ENCODE data around the gene MR1.
A peak's percentile ranks its signal among the peaks of the same experiment; 100 is the strongest.

The MR1 gene

DNA sequence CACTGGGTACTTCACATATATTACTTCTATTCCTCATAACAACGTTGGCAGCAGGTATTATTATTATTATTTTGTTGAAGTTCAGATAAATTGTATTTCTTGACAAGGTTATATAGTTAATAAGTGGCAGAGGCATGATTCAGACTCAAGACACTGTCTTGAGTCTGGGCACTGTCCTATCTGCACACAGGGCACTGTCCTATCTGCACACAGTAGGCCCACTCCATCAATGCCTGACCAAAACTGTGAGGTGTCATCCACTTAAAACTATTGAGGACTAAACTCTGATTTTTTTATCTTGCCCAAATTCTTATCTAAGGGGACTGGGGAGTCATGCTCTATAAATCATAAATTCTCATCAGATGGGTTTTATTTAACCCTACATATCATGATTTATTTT is 30.9 kb downstream of the MR1 start:
- DNase-seq = no peak

DNA sequence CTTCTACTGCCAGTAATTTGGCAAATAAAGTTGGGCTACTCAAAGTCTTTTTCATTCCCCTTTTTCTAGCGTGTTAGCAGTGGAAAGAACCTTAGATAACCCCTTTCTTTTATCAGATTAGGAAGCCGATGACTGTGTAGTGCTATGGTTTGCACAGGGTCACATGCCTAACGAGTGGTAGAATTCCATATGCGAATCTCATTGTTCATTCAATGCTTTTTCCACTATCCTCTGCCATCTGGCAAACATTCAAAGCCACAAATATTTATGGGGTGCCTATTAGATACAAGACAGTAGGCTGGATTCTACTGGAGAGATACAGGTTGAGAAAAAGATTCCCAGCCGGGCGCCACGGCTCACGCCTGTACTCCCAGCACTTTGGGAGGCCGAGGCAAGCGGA is 39.9 kb downstream of the MR1 start:
- no peak for DNase-seq

DNA sequence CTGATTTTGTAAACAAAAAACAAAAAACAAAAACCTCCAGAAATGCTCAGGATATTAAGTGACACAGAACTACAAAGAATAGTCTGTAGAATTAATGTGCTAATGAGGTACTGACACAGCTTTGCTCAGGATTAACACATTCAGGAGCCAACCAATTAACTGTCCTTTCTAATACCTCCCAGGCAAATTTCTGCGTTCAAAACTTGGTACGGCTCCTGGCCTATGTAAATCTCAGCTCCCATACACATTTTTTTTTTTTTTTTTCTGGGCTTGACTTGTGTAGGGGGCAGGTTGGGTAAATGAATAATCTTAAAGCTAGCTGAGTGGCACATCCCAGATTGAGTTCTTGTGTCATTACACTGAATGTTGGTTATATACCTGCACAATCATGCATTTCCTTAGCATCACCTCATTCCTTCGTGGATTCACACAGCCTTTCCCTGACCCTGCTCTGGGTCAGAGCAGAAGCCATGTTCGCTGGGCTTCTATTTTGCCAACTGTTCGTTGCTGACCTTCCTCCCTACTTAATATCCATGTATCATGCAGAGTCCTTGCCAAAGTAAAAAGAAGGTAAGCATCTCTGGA is 42.1 kb downstream of the MR1 start:
- DNase-seq = no peak

GRCh38 chr1:181076852-181077251 is 43.1 kb downstream of the MR1 start:
- DNase-seq = no peak

- DNase-seq = no peak
Measured at GRCh38 chr1:181077576-181078242, 43.9 kb downstream of the MR1 start.

GRCh38 chr1:181079382-181079781 is 45.6 kb downstream of the MR1 start:
- DNase-seq = no peak

DNA sequence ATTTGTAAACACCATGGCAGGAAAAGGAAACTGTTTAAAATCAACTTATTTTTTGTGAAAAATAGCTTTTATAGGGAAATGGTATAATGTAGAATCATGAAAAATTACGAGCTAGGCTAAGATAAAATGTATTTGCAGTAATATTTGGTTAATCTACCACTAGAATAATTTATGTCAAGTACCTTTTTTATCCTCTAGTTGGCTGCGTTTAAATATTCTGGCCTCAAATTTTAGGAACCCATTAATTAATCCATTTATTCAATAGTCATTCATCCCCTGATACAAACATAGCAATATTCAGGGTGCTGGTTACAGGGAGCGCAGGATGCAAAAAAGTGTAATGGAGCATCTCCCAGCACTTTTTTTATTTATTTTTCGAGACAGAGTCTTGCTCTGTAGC is 46.1 kb downstream of the MR1 start:
- no peak for DNase-seq

- DNase-seq = no peak
Measured at GRCh38 chr1:181080556-181080955, 46.8 kb downstream of the MR1 start.

DNA sequence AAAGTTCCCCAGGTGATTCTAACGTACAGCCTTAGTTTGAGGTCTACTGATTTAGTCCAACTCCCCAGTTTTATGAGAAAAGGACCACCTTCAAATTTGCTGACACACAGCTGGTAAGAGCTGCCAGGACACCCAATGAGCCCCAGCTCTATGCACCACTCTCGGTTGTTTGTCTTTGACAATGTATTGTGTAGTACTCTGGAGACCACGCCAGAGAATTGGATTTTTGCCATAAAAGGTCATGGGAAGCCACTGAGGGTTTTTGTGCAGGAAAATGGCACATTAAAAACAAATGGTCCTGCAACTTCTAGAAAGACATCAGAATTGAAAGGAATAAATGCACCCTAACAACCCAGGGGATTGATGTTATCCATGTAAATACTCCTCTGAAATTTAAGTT is 47.6 kb downstream of the MR1 start:
- DNase-seq = no peak

DNA sequence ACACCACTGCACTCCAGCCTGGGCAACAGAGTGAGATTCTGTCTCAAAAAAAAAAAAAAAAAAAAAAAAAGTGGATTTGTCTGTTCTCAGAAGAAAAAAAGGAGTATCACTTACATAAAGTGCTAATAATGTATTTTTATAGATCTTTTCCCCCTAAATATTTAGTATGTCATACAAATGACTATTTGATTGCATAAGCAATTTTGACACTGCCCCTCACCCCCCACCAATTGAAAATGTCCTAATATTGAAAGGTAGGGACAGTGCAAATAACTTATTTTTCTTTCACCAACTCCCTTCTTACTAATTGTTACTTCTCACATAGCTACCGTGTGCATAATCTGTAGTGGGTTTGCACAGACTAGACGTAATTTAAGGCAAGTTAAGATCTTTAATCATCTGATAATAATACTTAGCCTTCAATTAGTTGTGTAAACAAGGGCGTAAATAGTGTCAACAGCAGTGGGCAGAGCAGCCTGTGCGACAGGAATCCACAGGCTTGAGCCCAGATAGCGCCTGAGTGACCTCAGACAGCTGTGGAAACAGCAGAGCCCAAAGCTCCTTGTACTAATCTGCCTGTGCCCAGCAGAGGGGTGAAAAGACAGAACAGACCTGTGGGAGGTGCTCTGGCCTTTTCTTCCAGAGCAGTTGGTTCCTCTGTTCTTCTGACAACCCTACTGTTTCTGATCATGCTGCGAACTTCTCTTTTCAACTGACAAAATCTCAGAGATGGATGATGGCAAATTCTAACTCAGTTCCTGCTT is 50.2 kb downstream of the MR1 start:
- DNase-seq = no peak

DNA sequence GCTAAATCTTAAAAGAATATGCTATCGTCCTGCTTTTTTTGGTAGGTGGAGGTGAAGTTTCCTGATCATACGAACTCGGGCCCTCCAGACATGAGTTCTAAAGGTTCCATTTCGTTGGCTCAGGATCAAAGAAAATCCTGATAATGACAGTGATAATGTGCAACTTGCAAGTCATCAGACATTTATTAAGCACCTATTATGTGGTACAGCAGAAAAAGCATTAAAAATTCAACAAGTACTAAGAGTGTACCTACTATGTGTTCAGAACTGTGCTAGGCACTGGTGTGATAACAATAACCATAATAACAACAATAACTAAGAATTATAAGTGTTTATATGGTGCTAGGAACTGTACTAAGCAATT is 50.8 kb downstream of the MR1 start:
- no peak for DNase-seq

- no peak for DNase-seq
Measured at GRCh38 chr1:181086091-181086490, 52.3 kb downstream of the MR1 start.

- no peak for DNase-seq
Measured at GRCh38 chr1:181086926-181087325, 53.1 kb downstream of the MR1 start.

- DNase-seq = no peak
Measured at GRCh38 chr1:181087400-181087901, 53.7 kb downstream of the MR1 start.

GRCh38 chr1:181088079-181089016 is 54.6 kb downstream of the MR1 start, which contains the start of gene IER5:
Gene IER5 (plus strand): TSS chr1:181088700. CDS start chr1:181088903, 203 bp downstream.
- peak; percentile 93 to 96 for DNase-seq

- DNase-seq = peak in 1 of 2 donors; percentile 30
Measured at GRCh38 chr1:181089017-181089675, 55.4 kb downstream of the MR1 start.

GRCh38 chr1:181089676-181090544 is 56.1 kb downstream of the MR1 start:
- peak; percentile 54 to 69 for DNase-seq

DNA sequence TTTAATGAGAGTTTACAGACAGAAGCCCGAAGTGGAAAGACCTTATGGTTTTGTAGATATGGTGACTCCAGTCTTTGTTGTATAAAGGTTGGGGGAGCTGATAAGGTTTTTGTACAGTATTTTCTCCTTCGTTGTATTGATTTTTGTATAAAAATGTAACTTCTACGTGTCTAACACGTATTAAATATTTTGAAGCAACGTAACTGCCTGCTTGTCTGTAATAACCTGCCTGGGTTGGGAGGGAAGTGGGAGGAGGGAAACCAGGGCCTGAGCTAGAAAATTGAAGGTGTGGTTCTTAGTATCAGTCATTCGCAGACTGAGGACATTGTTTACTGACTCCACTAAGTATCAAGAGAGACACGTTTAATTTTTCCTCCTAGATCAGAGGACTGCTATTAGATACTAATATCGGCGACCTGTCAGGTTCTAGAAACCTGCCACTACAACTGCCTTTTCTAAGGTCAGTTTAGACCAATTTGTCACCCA is 56.9 kb downstream of the MR1 start:
- DNase-seq = no peak

GRCh38 chr1:181091309-181092040 is 57.7 kb downstream of the MR1 start:
- DNase-seq = no peak

GRCh38 chr1:181092056-181092455 is 58.3 kb downstream of the MR1 start:
- DNase-seq = no peak
